HG02571 (cell line): ENCODE measurements around the gene RAD51B.
"Not testable (repeated sequence)": the region's sequence is repeated elsewhere in the genome, so short reads cannot be mapped to it uniquely, and the experiment has no call there.

Experiments
- ATAC-seq: cut with Tn5 transposase; IDR thresholded peaks from one replicate; pipeline ENCODE4 v1.9.1; 2021; ENCODE audit warnings: mild to moderate bottlenecking, moderate library complexity; ENCODE audit not compliant: unreplicated experiment

The RAD51B gene

DNA sequence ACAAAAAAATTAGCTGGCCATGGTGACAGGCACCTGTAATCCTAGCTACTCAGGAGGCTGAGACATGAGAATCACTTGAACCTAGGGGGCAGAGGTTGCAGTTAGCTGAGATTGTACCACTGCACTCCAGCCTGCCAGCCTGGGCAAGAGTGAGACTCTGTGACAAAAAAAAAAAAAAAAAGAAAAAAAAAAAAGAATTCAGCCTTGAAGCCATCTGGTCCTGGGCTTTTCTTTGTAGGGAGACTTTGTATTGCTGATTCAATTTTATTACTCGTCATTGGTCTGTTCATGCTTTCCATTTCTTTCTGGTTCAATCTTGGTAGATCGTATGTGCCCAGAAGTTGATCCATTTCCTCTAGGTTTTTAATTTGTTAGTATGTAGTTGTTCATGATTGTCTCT, 243.1 kb downstream of the RAD51B start:
- ATAC-seq = no peak

DNA sequence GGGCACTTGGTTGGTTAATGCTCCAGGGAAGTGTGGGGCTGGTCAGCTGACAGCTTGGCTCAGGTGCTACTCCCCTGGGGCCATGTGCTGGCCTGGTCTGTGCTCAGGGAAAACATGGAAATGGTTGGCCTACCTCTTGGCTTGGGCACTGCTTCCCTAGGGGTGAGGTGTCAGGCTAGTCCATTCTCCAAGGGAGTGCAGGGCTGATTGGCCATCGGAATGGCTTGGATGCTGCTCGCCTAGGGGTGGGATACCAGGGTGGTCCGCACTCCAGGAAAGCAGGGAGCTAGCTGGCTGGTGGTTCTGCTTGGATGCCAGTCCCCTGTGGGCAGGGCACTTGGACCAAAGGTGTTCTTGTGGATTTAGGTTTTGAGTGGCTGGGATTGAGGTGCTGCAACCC, 245.7 kb downstream of the RAD51B start:
- ATAC-seq = no peak

DNA sequence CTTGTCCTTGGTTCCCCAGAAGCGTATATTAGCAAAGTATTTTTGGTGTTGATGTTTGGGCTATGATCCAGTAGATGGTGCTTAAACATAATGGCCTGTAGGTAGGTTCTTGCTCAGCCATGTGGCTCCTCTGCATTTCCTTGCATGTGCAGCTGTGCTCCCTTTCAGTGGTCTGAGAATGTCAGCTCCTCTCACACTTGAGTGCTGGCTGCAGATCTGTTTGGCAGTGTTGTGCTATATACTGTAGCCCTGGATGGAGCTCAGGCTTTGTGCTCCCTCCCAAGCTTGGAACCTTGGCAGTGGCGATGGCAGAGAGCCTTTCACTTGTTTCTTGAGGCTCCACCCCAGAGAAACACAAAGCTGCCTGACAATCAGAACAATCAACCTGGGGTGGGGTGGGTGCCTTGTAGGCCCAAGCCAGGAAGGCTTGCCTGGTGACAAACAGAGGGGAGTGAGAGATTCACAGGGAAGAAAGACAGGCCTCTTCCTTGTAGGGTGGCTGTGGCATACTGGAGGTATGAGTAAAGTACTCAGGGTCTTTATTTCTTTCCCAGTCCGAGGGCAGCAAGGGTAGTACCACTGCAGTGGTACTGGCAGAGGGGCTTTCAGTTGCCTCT, 255.3 kb downstream of the RAD51B start:
- no peak for ATAC-seq

DNA sequence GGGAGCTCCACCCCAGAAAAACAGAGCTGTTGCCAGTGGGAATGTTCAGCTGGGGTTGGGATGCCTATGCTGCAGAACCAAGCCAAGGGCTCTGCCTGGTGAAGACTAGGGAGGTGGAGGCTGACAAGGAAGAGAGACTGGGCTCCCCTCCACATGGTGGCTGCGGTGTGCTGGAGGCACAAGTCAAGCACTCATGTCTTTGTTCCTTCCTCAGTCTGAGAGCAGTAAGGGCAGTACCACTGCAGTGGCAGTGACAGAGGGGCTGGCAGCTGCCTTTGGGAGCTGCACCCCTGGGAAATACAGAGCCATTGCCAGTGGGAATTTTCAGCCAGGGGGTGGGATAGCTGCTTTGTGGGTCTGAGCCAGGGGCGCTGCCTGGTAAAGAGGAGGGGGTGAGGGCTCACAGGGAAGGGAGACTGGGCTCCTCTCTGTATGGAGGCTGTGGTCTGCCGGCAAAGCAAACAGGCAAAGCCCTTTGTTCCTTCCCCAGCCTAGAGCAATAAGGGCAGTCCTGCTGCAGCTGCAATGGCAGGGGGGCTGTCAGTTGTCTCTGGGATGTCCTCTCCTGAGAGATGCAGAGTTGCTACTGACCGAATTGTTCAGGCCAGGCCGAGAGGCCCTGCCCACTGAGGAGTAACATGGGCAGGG, 255.9 kb downstream of the RAD51B start:
- ATAC-seq = no peak

DNA sequence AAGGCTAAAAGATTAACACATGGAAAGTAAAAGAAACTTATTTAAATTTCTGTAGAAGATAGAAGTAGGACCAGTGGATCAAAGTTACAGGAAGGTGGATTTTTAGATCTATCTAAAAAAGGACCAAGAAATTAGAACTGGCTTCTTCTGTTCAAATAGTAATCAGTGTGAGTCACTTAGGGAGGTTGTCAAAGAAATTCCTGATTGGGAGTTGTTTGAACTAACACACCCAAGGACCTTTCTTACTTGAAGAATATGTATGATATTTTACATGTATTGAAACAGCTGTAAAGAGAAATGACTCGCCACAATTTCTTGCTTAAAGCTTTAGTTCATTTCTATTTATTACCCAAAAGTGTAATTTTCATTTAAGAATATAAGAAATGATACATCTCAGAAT, 256.9 kb downstream of the RAD51B start:
- no peak for ATAC-seq

DNA sequence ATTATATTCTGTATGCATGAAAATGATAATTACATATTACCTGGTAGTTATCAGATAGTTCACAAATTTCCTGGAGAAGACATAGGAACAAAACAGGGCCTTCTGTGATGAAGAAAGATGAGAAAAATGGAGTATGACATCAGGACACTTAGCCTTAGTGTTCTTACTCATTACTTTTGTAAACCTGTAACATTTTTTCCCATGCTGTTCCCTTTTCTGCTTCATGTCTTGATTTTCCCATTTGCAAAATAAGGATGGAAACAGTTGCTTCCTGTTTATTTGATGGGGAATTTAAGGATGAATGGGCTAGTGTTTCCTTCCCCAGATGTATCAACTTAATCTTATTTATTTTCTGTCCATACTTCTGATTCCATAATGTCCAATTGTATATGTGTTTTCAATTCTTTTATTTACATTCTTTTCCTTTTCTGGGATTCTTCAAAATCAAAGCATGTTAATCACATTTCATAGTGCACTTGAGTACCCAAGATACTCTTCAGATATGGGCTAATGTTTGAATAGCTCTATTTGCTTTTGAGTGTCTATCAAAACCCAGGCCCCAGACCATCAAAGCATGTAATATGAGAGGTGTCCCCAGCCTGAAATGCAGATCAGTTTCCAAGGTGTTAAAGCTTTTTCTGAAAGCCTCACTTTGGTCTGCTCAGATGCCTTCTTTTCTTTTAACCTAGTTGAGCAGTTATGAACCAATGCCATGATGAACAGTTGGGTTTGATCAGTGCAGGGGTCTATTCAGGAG, 260.5 kb downstream of the RAD51B start:
- ATAC-seq = no peak

DNA sequence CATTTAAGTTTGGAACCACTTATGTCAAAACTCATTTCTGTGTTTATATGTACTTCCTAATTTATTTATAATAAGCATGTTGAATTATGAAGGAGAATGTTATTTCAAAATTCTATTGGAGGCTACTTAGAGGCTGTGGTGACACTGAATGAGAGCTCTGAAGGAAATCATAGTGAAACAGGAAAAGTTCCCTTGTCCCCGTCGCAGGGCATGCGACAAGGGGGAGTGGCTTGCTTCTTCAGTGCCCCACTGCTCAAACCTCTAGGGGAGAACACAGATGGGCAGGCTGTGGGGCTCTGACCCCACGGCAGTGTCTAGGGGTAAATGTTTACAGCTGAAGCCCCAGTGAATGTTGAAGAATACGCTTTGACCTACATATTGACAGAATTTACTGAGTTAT, 261.9 kb downstream of the RAD51B start:
- no peak for ATAC-seq

DNA sequence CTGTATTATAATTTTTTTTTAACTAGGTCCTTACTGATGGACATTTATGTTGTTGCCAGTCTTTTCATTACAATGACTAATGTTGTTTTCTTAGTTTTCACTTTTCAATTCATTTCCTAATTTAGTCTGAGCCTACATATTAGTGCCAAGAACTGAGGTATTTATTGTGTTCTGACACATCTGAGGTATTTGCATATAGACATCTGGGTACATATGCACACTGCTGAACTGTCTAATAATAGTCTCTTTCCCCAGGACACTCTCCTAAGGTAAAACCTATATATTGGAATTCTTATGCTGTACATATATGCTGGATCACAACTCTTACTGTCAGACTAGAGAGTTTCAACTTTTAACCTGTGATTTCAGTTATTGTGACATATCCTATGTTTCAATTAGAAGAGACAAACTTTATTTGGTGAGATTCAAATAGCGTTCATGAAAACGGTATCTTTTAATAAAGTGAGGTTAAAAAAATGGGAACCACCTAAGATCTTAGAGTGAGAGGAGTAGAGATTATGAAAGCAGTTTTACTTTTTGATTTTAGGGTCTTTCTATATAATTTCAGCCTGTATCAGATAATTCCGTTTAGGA, 263.2 kb downstream of the RAD51B start:
- ATAC-seq = no peak

DNA sequence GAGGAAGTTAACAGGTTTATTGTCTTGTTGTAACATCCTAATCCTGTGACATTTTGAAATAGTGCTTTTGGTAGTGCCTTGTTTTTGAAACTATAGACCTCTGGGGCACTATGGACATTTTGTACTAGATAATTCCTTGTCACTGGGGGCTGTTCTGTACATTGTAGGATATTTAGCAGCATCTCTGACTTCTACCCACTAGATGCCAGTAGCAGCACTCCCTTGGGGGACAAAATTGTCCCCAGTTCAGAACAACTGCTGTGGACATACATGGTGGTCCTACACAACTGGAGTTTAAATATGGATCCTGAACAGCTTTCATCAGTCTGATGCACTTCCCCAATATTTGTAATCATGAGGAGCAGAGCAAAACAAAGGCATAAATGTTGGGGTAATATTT, 264.7 kb downstream of the RAD51B start:
- no peak for ATAC-seq

DNA sequence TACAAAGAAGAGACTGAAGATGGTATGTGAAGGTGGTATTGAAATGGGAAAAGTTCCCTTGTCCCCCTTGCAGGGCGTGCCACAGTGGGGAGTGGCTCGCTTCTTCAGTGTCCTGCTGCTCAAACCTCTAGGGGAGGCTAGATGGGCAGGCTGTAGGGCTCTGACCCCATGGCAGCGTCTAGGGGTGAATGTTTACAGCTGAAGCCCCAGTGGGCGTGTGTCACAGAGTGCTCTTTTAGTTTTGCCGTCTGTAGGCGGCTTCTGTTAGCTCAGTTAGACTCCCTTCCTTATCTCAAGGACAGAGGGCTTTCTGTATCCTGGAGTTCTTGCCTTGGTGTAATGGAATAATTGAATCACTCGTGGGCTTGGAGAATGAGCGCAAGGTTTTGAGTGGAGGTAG, 266.2 kb downstream of the RAD51B start:
- ATAC-seq = no peak

DNA sequence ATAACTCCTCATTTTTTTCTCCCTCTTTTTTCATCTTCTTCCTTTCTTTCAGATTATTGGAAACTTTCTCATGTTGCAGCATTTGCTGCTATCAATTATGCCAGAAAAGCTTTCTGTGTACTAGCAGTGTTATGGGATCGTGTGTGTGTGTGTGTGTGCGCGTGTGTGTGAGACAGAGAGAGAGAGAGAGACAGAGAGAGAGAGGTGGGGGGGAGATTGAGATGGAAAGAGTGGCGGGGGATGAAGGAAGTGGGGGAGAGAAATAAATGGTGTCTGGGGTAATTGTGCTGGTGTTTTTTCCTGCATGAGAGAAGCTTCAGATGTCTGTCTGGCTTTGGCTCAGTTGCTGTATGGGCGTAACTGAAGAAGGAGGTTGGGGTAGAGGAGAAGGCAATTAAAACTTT, 268.9 kb downstream of the RAD51B start:
- no peak for ATAC-seq

DNA sequence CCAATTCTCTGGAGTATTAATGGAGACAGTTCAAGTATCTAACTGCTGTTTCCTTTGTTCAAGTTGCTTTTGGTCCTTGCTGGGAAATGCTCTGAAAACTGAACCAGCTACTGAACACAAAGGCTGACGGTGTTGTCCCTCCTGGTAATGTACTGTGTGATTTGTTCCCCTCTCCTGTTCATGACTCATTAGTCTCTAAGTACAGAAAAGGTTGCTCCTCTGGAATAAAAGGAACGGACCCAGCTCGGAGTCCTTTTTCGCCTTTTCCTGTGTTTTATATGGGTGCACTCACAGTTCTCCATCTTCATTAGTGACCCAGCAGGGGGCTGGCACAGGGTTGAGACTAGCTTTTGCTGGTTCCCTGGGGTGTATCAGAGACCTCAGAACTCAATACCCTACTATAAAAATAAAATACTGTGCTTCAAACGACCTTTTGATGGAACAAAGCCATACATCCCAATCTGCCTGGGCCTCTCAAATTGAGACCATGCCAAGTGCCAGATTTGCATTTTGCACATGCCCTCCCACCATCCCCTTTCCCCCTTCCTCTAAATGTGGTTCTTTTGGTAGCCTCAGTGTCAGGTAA, 269.7 kb downstream of the RAD51B start:
- no peak for ATAC-seq

DNA sequence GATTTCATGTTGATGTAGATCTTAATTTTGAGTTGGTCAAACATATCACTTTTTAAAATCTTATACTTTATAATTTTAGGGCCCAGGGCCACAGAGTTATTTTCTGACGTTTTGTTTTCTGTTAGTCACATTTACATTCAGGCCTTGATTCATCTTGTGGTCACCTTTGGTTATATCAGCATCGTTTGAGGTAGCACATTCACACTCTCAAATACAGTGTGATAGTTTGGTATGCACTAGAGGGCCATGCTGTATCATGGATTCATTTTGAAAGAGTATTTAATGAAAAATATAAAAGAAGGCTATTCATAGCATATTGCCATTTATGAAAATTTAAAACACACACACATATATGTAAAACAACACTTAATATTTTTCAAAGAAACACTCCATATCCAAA, 274.6 kb downstream of the RAD51B start:
- ATAC-seq = no peak

DNA sequence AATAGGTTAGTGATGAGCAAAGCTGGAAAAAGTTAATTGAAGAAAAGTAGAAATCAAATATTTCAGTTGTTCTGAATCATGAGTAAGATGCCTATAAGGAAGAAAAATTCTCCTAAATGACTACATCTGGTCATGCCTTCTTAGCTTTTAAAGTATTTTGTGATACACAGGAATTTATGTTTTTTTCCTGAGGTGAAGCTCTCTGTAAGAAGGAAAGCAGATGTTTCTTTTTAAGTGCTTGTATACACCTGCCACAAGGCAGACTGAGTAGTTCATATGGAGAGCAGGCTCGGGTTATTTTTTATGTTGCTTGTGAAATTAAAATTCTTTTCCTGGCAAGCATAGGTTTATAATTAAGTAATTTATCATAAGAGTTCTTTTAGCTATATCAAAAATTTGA, 275.2 kb downstream of the RAD51B start:
- no peak for ATAC-seq

DNA sequence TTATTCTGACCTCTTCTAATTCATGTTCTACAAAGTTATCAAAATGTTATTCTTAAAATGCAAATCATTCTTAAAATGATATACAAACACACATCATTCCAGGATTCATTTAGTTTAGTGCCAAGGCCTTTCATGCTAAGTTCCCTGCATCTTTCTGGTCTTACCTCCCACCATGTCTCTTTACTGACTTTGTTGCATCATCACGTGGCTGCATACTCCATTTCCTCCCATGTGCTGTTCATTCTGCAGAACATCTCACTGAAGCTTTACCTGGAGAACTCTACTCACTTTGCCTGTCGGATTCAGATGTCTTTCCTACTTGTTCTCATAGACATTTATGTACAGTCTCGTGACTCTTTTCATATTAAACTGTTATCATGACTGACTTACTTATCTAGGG, 278.1 kb downstream of the RAD51B start:
- ATAC-seq = no peak

DNA sequence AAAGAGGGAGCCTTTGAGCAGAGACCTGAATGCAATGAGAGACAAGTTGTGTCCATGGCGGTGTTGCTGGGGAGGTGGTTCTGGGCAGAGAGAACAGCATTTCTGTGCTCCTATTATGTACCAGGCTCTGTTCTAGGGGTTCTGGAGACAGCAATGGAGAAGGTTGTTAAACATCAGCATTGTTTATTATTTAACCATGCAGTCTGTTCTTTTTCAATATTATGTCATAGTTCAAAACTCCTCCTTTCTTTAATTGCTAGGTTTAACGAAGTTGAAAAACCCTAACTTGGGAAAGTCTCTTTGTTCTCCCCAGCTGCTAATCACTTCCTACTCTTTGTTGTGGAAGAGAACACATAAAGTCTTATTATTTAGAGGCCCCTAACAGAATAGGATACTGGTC, 279.3 kb downstream of the RAD51B start:
- no peak for ATAC-seq

DNA sequence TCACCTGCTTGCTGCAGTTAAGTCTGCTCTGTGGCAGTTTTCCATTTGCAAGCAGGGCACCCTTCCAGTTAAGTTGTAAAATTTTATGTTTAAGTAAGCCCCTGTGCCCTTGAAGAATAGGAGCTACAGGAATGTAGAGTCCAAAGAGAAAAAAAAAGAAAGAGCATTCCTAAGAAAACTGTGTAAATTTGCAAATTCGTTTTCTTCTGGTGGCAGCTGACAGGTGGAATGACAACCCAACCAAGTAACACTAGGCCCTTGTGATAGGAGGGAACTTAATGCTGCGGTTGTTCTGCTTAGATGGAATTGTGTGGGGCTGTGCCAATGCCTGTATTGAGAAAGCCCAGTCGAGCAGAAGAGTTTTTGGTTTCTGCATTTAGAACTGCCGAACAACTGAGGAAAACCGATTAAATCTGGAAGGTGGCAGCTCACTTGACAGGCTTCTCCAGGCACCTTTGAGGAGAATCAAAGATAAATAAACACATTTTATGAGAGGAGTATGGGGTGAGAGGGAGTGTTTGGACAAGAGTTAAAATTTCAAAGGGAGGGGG, 280.0 kb downstream of the RAD51B start:
- no peak for ATAC-seq

DNA sequence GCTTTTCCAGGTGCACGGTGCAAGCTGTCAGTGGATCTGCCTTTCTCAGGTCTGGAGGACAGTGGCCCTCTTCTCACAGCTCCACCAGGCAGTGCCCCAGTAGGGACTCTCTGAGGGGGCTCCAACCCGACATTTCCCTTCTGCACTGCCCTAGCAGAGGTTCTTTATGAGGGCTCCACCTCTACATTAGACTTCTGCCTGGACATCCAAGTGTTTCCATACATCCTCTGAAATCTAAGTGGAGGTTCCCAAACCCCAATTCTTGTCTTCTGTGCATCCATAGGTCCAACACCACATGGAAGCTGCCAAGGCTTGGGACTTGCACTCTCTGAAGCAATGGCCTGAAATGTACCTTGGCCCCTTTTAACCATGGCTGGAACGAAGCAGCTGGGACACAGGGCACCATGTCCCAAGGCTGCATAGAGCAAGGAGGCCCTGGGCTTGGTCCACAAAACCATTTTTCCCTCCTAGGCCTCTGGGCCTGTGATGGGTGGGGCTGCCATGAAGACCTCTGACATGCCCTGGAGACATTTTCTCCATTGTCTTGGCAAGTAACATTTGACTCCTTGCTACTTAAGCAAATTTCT, 282.2 kb downstream of the RAD51B start:
- ATAC-seq = not testable (repeated sequence)

DNA sequence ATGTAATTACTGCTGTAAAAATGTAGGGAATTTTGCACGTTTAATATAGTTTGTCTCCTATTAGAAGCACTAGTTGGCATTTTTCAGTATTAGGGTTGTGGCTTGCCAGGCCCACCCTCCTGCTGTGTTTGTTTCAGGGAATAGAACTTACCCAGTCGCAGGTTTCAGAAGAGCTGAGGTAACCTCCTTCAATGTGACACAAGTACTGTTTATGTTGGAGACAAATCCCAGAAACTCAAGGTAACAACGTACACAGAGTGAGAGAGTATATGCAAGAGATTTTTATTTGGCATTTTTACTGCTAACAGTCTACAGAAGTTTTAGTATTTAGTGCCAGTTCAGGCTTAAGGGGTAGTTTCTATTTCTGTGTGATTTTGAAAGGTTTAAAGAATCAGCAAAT, 284.3 kb downstream of the RAD51B start:
- ATAC-seq = no peak

DNA sequence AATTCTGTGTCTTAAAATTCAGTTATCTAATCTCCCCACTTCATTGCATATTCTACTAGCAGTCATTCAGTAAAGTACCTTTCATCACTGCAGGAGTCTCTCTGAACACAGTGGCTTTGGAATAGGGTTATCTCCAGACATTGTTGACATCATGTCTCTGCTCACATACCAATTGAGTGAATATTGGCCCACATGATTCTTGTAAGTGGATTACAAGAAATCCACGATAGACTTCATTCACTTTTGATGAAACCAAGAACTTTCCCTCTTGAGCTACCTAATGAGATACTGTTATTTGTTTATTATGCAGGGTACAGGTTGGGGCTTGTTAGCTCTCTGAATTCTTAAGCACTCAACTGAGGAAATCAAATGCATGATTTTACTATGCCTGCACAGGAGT, 284.9 kb downstream of the RAD51B start:
- no peak for ATAC-seq

DNA sequence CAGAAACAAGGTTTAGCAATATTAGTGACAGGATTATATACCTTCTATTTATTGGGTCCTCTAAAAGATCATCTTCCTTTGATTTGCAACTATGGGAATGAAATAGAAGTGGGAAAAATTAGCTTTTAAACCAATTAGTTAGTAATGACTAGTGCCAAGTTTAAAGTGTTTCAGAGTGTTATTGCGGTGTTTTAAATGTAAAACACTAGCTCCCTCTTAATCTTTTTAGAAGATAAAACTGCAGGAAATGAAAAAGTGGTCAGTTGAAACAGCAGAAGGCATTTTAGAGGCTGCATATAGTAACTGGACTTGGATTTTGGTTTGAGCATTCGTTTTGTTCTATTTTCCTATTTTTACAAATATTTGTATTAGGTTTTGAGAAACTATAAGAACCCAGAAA, 286.2 kb downstream of the RAD51B start:
- ATAC-seq = no peak
